CD14-positive monocyte (primary cell): ENCODE measurements around the gene SYT8. TPM values are rescaled to one million over a fixed set of nuclear protein-coding genes. Genes with fewer than 3 reads are reported as not detected.

Source experiments
- DNase-seq, 3 donors: peaks; one replicate each; pipeline ENCODE4 v3.0.0-alpha.2; 2011 to 2022
- H2AFZ ChIP-seq: 2 replicates; pipeline ENCODE4 v1.6.0; 2012; ENCODE audit warnings: mild to moderate bottlenecking, low read depth, low read length, inconsistent platforms; ENCODE audit not compliant: insufficient read depth, poor library complexity, severe bottlenecking
- H3K27ac ChIP-seq, 2 donors: 1 replicate in 1 of 2; 2 replicates in 1 of 2; pipeline ENCODE4 v1.5.1; 2012 to 2013; ENCODE audit warnings: low read length in 2 of 2, control low read depth in 1 of 2, inconsistent platforms in 1 of 2, low read depth in 1 of 2, mild to moderate bottlenecking in 1 of 2
- H3K27me3 ChIP-seq, 2 donors: one replicate each; pipeline versions ENCODE4 v1.6.0 to v1.6.1; 2011 to 2013; ENCODE audit warnings: low read length in 2 of 2; ENCODE audit not compliant: control insufficient read depth in 2 of 2, insufficient read depth in 2 of 2
- H3K36me3 ChIP-seq, 2 donors: replicated peaks in 1 of 2; 1 replicate in 1 of 2; 2 replicates in 1 of 2; pipeline versions ENCODE4 v1.5.1 to v1.6.1; 2012 to 2013; ENCODE audit warnings: low read length in 2 of 2, control low read depth in 1 of 2, inconsistent platforms in 1 of 2, mild to moderate bottlenecking in 1 of 2; ENCODE audit not compliant: insufficient read depth in 2 of 2, control insufficient read depth in 1 of 2
- H3K4me1 ChIP-seq, 2 donors: 1 replicate in 1 of 2; 2 replicates in 1 of 2; pipeline versions ENCODE4 v1.5.1 to v1.6.1; 2012 to 2013; ENCODE audit warnings: low read length in 2 of 2, control low read depth in 1 of 2, inconsistent platforms in 1 of 2, mild to moderate bottlenecking in 1 of 2, moderate library complexity in 1 of 2; ENCODE audit not compliant: insufficient read depth in 2 of 2, control insufficient read depth in 1 of 2
- H3K4me2 ChIP-seq: replicated peaks from 2 replicates; pipeline ENCODE3; 2012; ENCODE audit warnings: low read length, moderate library complexity, mild to moderate bottlenecking; ENCODE audit not compliant: poor library complexity, severe bottlenecking; ENCODE audit errors: extremely low read depth
- H3K4me3 ChIP-seq, 3 experiments: fragments of 200-600 bp in 1 of 3; sonication (generic) in 1 of 3; replicated peaks in 1 of 3; 1 replicate in 2 of 3; 2 replicates in 1 of 3; pipeline ENCODE4 v1.5.1; 2011 to 2013; ENCODE audit warnings: low read length in 3 of 3, mild to moderate bottlenecking in 3 of 3, control low read depth in 2 of 3, low read depth in 2 of 3, inconsistent platforms in 1 of 3, moderate library complexity in 1 of 3
- H3K79me2 ChIP-seq: 2 replicates; pipeline ENCODE4 v1.6.0; 2012; ENCODE audit warnings: mild to moderate bottlenecking, control low read depth, inconsistent platforms, low read length, moderate library complexity; ENCODE audit not compliant: insufficient read depth
- H3K9ac ChIP-seq: 2 replicates; pipeline ENCODE4 v1.6.0; 2017; ENCODE audit warnings: low read length, mild to moderate bottlenecking; ENCODE audit not compliant: insufficient read depth, poor library complexity, severe bottlenecking
- H3K9me3 ChIP-seq, 2 donors: replicated peaks in 1 of 2; 1 replicate in 1 of 2; 2 replicates in 1 of 2; pipeline versions ENCODE4 v1.5.1 to v1.6.1; 2012 to 2013; ENCODE audit warnings: low read length in 2 of 2, control low read depth in 1 of 2; ENCODE audit not compliant: control insufficient read depth in 1 of 2, insufficient read depth in 1 of 2
- H4K20me1 ChIP-seq: 2 replicates; pipeline ENCODE4 v1.6.0; 2012; ENCODE audit warnings: mild to moderate bottlenecking, low read length, control low read depth, moderate library complexity; ENCODE audit not compliant: insufficient read depth
- H3K27ac Mint-ChIP-seq, 7 donors: one replicate each; pipeline ENCODE4 v1.8.0; 2020; ENCODE audit warnings: mild to moderate bottlenecking in 7 of 7, mixed read lengths in 7 of 7, moderate library complexity in 6 of 7, inconsistent platforms in 2 of 7
- H3K27me3 Mint-ChIP-seq, 3 donors: one replicate each; pipeline ENCODE4 v1.8.0; 2021 to 2022; ENCODE audit warnings: low read depth in 3 of 3, mild to moderate bottlenecking in 3 of 3, mixed read lengths in 3 of 3, moderate library complexity in 3 of 3, inconsistent platforms in 1 of 3
- H3K36me3 Mint-ChIP-seq, 2 donors: one replicate each; pipeline ENCODE4 v1.8.0; 2020; ENCODE audit warnings: mixed read lengths in 2 of 2, inconsistent platforms in 1 of 2, mild to moderate bottlenecking in 1 of 2
- H3K4me1 Mint-ChIP-seq: one replicate; pipeline ENCODE4 v1.8.0; 2020; ENCODE audit warnings: mild to moderate bottlenecking, mixed read lengths
- H3K4me3 Mint-ChIP-seq, 2 donors: one replicate each; pipeline ENCODE4 v1.8.0; 2020; ENCODE audit warnings: mild to moderate bottlenecking in 2 of 2, mixed read lengths in 2 of 2, moderate library complexity in 1 of 2
- H3K9me3 Mint-ChIP-seq, 7 donors: one replicate each; pipeline ENCODE4 v1.8.0; 2020 to 2022; ENCODE audit warnings: mixed read lengths in 7 of 7, mild to moderate bottlenecking in 6 of 7, moderate library complexity in 6 of 7, inconsistent platforms in 2 of 7
- WGBS: methylation state at CpG from one replicate; pipeline ENCODE4 v1.1.5; 2013; ENCODE audit warnings: missing lambda C conversion rate; ENCODE audit not compliant: insufficient coverage; 5-methylcytosine and 5-hydroxymethylcytosine counted together
- intact Hi-C, 2 donors: fragments of 100-400 bp; cut with micrococcal nuclease; formaldehyde crosslinking; loops; one replicate each; pipeline versions ENCODE4 v1.15.0 to v1.15.1; 2023
- polyA plus RNA-seq, 3 donors: library from polyadenylated mRNA; depleted of rRNA in 1 of 3; unstranded in 2 of 3; stranded (reverse) in 1 of 3; fragments of 300-500 nt in 2 of 3; fragments of >200 nt in 1 of 3; fragmentation: Illumina TruSeq in 2 of 3; gene quantifications; 1 replicate in 2 of 3; 2 replicates in 1 of 3; pipeline ENCODE4 v1.2.3, GENCODE V29; 2012 to 2021
- TF ChIP-seq, protein P1 (sequence below): fragments of 200-600 bp; IDR thresholded peaks from one replicate; pipeline ENCODE4 v1.8.0; 2022; ENCODE audit warnings: antibody characterized with exemption, mild to moderate bottlenecking

Gene SYT8
- polyA plus RNA-seq, 3 donors = not detected

GRCh38 chr11:1817511-1817910, 17.3 kb upstream of the SYT8 start:
- Mint-ChIP-seq H3K4me3 (peak overlapping the region in 1 of 2 donors; percentile 64), H3K36me3 (peaks cover 3 to 8% of the 10 kb centered on the region in 2 donors), H3K27ac (no peak overlapping the region), H3K4me1 (peaks cover 4% of the 10 kb centered on the region), H3K9me3 (peaks cover 15 to 51% (median 43%) of the 10 kb centered on the region in 7 donors), H3K27me3 (peaks cover 92 to 96% (median 95%) of the 10 kb centered on the region in 3 donors)
- TF ChIP-seq, protein P1, sequence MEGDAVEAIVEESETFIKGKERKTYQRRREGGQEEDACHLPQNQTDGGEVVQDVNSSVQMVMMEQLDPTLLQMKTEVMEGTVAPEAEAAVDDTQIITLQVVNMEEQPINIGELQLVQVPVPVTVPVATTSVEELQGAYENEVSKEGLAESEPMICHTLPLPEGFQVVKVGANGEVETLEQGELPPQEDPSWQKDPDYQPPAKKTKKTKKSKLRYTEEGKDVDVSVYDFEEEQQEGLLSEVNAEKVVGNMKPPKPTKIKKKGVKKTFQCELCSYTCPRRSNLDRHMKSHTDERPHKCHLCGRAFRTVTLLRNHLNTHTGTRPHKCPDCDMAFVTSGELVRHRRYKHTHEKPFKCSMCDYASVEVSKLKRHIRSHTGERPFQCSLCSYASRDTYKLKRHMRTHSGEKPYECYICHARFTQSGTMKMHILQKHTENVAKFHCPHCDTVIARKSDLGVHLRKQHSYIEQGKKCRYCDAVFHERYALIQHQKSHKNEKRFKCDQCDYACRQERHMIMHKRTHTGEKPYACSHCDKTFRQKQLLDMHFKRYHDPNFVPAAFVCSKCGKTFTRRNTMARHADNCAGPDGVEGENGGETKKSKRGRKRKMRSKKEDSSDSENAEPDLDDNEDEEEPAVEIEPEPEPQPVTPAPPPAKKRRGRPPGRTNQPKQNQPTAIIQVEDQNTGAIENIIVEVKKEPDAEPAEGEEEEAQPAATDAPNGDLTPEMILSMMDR = no peak
- Histone ChIP-seq H3K9me3 (peaks cover 29 to 38% of the 10 kb centered on the region in 2 donors), H3K9ac (no peak overlapping the region), H3K4me2 (no peak overlapping the region), H3K4me1 (no peaks in the 10 kb centered on the region), H3K36me3 (no peaks in the 10 kb centered on the region), H3K27me3 (peaks cover 30 to 93% of the 10 kb centered on the region in 2 donors), H3K79me2 (no peaks in the 10 kb centered on the region), H3K27ac (no peak overlapping the region), H4K20me1 (no peaks in the 10 kb centered on the region), H2AFZ (no peak overlapping the region), H3K4me3 (no peak overlapping the region)
- DNase-seq = no peak
- intact Hi-C loops = no loop called here
- WGBS = no CpG with 5 or more reads among the region's 1 CpG

DNA sequence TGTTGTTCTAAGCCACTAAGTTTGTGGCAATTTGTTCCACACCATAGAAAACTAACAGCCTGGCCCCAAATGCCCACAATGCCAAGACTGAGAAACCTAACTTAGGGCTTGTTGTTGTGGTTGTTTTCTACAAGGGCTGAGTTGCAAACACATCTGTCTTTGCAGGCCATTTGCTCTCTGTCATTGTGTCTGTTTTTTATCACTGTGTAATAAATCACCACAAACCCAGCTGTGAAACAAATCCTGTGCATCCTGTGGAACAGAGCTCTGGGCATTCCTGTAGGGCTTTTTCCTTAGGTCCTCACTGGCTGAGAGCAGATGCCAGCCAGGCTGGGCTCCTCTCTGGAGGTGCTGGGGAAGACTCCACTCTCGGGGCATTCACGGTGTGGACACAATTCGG, 15.7 kb upstream of the SYT8 start:
- H2AFZ ChIP-seq = no peak overlapping the region
- no peak overlapping the region for H3K27ac ChIP-seq
- TF ChIP-seq, protein P1 = no peak
- no peak overlapping the region for H3K4me2 ChIP-seq
- no peak overlapping the region for H3K27ac Mint-ChIP-seq
- no peak for DNase-seq
- H3K9me3 Mint-ChIP-seq = peaks cover 15 to 42% (median 37%) of the 10 kb centered on the region in 7 donors
- peaks cover 25 to 33% of the 10 kb centered on the region in 2 donors for H3K9me3 ChIP-seq
- peaks cover 22 to 80% of the 10 kb centered on the region in 2 donors for H3K27me3 ChIP-seq
- WGBS = 100% methylated on average over 3 of the region's 3 CpGs
- peaks cover 2% of the 10 kb centered on the region for H3K4me1 Mint-ChIP-seq
- intact Hi-C loops = no loop called here
- peaks cover 3% of the 10 kb centered on the region in 2 donors for H3K36me3 Mint-ChIP-seq
- H3K79me2 ChIP-seq = no peaks in the 10 kb centered on the region
- no peaks in the 10 kb centered on the region for H3K4me1 ChIP-seq
- peaks cover 80 to 93% (median 85%) of the 10 kb centered on the region in 3 donors for H3K27me3 Mint-ChIP-seq
- no peaks in the 10 kb centered on the region for H4K20me1 ChIP-seq
- no peak overlapping the region for H3K4me3 ChIP-seq
- H3K4me3 Mint-ChIP-seq = peak overlapping the region in 1 of 2 donors; percentile 35
- no peak overlapping the region for H3K9ac ChIP-seq
- H3K36me3 ChIP-seq = no peaks in the 10 kb centered on the region
